DMS79 (cell line): ENCODE results near the gene NKTR.
"Not testable (repeated sequence)": the region's sequence is repeated elsewhere in the genome, so short reads cannot be mapped to it uniquely, and the experiment has no call there.

Experiments used
- DNase-seq: peaks from one replicate; lab custom pipeline; 2025; lab: John Stamatoyannopoulos, UW

Gene NKTR

GRCh38 chr3:42597098-42597497, 3.4 kb upstream of the NKTR start:
- DNase-seq = not testable (repeated sequence)

DNA sequence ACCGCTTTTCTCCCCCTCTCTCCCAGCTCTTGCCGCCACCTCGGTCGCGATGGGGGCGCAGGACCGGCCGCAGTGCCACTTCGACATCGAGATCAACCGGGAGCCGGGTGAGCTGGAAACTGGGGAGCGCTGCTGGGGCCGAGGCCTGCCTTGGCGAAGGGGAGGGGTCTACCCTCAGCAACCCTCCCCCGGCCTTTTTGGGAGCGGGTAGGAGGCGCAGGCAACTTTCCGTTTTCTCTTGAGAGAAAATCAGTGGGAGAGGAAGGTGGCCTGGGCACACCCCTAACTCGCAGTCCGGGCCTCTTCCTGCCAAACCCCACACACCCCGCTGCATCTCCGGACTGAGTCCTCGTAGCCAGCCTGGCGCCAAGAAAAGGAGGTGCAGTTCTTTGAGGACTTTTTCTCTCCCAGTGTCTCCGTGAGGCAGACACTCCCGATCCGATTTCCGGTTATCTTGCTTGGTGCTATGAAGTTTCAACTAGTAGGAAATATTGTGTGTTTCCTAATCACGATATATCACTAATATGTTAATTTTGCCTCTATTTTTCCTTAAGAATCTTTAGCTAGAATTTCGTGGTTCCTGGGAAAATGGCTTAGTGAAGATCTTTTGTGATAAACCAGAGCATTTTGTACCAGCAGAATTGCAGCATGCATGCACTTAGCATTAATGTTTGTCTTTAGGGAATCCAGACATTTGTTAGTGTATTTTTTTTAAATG, 631 bp downstream of the NKTR start:
- DNase-seq = peak; percentile 1

DNA sequence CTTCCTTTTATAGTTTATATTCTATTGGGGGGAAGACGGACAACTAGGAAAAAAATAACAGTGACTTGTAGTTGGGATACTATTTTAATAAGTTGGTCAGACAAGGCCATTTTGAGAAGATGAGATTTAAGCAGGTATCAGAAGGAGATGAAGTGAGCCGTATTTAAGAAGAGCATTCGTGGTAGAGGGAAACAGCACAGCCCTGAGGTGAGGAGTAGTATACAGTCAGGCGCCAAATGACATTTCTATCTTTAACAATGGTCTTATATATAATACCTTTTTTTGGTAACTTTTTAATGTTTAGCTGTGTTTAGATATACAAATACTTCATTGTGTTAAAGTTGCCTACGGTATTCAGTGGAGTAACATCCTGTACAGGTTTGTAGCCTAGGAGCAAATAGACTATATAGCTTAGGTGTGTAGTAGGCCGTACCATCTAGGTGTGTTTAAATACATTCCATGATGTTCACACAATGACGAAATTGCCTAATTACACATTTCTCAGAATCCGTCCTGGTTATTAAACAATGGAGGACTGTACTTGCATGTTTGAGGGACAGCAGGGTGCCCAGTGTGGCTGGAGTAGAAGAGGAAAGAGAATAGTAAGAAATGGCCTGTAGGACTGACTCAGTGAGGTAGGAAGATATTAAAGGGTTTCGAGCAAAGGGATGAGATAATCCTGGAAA, 1.6 kb downstream of the NKTR start:
- DNase-seq = no peak

DNA sequence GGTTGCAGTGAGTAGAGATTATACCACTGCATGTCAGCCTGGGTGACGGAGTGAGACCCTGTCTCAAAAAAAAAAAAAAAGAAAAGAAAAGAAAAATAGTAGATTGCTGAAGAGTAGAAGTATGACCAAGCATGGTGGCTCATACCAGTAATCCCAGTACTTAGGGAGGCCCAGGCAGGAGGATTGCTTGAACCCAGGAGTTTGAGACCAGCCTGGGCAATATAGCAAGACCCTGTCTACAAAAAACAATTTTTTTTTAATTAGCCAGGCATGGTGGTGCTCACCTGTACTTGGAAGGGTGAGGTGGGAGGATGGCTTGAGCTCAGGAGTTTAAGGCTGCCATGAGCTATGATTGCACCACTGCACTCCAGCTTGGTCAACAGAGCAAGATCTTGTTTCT, 2.5 kb downstream of the NKTR start:
- no peak for DNase-seq

DNA sequence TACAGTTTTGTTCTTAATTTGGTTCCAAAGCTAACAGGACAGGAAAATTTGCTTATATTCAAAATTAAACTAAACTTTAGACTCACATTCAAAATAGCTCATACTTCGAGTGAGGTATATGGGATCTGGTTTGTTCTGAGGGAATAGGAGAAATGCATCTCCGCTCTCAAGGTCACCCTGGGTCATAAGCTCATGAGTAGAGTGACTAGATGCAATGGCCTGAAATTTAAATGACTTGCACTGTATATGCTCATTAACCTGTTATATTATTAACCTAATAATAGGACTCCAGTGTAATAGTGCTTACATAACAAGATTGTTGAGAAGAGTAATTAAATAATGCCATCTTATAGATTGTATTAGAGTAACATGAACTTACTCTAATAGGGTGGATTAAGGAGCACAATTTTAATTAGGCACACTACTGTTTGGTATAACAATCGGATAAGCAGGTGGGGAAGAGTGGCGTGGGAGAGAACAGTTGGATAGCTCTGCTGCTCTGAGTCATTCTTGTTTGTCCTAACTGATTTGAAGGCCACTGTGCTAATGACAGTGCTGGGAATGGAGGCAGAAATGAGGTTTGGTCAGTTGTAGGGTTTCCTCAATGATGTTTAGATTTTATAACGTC, 5.2 kb downstream of the NKTR start:
- no peak for DNase-seq

DNA sequence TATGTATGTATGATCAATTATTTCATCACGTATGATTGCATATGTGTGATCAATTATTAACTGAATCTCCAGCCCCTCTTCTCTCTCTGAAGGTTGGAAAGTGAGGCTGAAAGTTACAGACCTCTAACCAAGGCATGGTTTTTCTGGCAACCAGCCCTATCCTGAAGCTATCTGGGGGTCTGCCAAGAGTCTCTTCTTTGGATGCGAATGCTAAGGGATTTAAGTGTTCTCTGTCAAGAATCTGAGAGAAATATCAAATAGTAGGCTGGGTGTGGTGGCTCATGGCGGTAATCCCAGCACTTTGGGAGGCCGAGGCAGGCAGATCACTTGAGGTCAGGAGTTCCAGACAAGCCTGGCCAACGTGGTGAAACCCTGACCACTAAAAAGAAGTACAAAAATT, 8.1 kb downstream of the NKTR start:
- DNase-seq = peak; percentile 0

GRCh38 chr3:42610976-42611375, 10.5 kb downstream of the NKTR start:
- DNase-seq = no peak

DNA sequence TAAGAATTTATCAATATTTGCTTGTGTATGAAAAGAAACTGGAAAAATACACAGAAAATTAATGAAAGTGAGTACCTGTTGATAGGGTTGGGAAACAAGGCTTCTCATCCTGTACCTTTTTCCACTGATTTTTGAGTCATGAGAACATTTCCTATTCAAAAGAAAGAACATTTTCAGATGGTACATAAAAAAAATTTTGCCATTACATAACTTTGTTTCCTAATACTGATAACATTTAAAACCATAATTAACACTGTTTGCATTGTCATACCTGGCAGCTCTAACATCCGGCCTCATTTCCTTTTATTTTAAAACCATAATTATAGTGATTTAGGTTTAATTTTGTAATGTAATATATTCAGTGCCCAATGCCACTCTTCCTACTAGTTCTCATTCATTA, 11.7 kb downstream of the NKTR start:
- no peak for DNase-seq

DNA sequence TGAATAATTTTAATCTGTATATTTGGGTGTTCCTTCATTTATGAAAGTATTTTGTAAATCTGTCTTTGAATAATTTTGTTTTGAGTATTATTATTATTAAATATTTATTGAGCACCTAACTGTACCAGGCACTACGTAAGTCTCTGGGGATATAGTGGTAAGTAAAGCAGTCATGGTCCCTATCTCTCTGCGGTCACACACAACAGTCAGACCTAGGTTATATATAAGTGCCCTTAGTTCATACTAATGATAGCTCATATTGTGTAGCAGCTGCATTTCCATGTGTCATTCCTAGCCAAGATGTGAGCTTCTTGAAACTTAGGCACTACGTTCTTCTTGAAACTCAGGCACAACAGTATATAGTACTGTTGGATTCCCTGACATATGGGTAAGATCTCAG, 12.4 kb downstream of the NKTR start:
- DNase-seq = no peak

DNA sequence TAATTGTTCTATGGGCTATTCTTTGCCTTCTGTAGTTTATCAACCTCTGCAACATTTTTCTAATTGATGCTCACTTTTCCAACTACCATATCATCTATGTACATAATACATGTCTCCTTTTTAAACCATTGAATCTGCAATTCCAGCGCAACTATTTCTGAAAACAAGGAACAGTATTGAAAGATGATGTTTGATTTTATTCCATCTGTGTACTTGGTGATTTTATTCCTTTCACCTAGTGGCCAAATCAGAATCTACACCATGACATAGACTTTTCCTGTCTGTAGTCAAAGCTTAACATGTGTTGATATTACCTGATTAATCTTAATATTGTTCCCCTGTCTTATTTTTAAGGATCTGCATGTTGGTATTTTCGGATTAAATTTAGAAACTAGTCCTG, 13.0 kb downstream of the NKTR start:
- DNase-seq = no peak

- DNase-seq = no peak
Observed at GRCh38 chr3:42631620-42632019, 31.1 kb downstream of the NKTR start.

DNA sequence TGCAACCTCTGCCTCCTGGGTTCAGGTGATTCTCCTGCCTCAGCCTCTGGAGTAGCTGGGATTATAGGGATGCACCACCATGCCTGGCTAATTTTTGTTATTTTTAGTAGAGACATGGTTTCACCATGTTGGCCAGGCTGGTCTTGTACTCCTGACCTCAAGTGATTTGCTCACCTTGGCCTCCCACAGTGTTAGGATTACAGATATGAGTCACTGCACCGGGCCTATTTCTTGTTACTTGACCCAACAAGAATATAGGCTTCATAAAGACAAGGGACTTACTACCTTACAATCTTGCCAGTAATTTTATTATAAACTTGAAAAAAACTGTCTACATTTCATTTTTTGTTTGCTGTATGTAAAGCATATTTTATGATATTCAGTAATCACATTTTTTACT, 31.7 kb downstream of the NKTR start:
- no peak for DNase-seq

DNA sequence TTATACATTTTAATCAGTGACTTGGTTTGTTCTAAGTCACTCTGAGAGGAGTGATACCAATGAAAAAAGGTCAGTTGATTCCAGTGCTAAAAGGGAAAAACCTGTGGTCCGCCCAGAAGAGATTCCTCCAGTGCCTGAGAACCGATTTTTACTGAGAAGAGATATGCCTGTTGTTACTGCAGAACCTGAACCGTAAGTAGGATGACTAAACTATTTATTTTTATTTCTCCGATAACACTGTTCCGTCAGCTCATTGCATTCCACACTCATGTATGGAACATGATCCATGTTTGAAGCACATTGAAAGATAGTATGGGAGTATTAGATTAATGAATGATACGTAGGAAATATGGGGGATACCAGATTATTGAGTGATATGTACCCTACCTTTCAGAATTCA, 33.1 kb downstream of the NKTR start:
- DNase-seq = no peak

DNA sequence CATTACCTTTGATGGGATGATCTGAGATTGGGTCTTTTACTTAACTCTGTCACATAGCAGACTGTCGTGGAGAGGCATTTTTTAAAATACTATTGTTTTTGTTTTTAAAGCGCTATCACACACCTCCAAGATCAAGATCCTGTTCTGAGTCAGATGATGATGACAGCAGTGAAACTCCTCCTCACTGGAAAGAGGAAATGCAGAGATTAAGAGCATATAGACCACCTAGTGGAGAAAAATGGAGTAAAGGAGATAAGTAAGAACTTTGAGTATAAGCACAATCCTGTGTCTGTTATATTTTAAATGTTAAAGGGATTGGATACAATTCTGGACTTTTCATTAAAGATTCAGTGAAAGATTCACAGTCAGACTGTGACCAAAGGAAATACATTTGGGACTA, 34.6 kb downstream of the NKTR start:
- no peak for DNase-seq

- DNase-seq = no peak
Observed at GRCh38 chr3:42637001-42637400, 36.5 kb downstream of the NKTR start.

GRCh38 chr3:42638339-42638842, 37.9 kb downstream of the NKTR start:
- no peak for DNase-seq

DNA sequence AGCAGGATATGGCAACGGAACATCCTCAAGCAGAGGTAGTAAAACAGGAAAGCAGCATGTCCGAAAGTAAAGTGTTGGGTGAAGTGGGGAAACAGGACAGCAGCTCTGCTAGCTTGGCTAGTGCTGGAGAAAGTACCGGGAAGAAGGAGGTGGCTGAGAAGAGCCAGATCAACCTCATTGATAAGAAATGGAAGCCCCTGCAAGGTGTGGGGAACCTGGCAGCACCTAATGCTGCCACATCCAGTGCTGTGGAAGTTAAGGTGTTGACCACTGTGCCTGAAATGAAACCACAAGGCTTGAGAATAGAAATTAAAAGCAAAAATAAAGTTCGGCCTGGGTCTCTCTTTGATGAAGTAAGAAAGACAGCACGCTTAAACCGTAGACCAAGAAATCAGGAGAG, 38.7 kb downstream of the NKTR start:
- DNase-seq = no peak

GRCh38 chr3:42640129-42640528, 39.6 kb downstream of the NKTR start:
- no peak for DNase-seq

GRCh38 chr3:42640771-42641370, 40.4 kb downstream of the NKTR start:
- no peak for DNase-seq

GRCh38 chr3:42647821-42648459, 47.5 kb downstream of the NKTR start:
- no peak for DNase-seq

DNA sequence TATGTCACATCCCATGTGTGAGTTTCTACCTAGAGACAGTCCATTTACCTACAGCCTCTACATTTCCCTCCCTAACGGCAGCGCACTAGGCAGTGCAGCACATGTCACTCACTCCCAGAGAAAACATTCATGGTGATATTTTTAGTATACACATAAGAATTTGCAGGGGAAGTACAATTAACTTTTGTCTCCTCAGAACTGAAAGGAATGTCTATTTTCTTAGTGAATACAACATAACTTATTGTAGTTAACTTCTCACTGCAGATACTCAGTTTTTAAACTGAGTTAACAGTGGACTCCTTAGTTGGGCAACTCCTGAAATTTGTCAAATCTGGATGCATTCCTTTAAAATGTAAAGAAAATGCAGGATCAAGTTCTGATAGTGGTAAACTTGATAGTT, 48.5 kb downstream of the NKTR start:
- no peak for DNase-seq

GRCh38 chr3:42649783-42650182, 49.3 kb downstream of the NKTR start:
- no peak for DNase-seq
